ENCODE results near the gene RNASEH2A. TPM values are rescaled to one million over a fixed set of nuclear protein-coding genes. Genes with fewer than 3 reads are reported as not detected.

RNASEH2A gene
- total and polyA plus RNA-seq, 2 of the 13 experiments (the other 11 are each of a cell fraction or from before 2014, with no cell fraction given), result 25.1 to 35.8 TPM

GRCh38 chr19:12801466-12802266 is 4.7 kb upstream of the RNASEH2A start, which contains the start of the genes PRDX2 and THSD8 (continued):
- peak; percentile 20; the same call in 1 of the 2 replicates for TF ChIP-seq ZNF678 (CRISPR knock-in tag; IDR thresholded peaks at IDR 0.05)
- TF ChIP-seq ATF3 (CRISPR knock-in tag; IDR thresholded peaks at IDR 0.05), result 0 out of 2 replicates have a peak, but pooled peaks have one; percentile 6
- no peak for TF ChIP-seq ZNF382 (CRISPR knock-in tag; IDR thresholded peaks at IDR 0.05; ENCODE audit: borderline replicate concordance)
- TF ChIP-seq SATB2 (CRISPR knock-in tag; IDR thresholded peaks at IDR 0.05), result peak; percentile 59; the same call in 1 of the 2 replicates
- peak; percentile 91 for TF ChIP-seq FOXC1 (CRISPR knock-in tag; IDR thresholded peaks at IDR 0.05; ENCODE audit: borderline replicate concordance)
- no peak for TF ChIP-seq SMARCC2 (IDR thresholded peaks at IDR 0.05)
- TF ChIP-seq TARDBP (CRISPR knock-in tag; IDR thresholded peaks at IDR 0.05), result no peak; the same call in 1 of the 2 replicates
- TF ChIP-seq MED8 (CRISPR knock-in tag; IDR thresholded peaks at IDR 0.05; ENCODE audit: insufficient replicate concordance), result no peak
- peak; percentile 36 for TF ChIP-seq XRCC5 (optimal IDR thresholded peaks at IDR 0.05; ENCODE audit: low read length)
- TF ChIP-seq KMT2A (CRISPR knock-in tag; IDR thresholded peaks at IDR 0.05), result peak; percentile 77; the same call in 1 of the 2 replicates
- TF ChIP-seq EHMT2 (IDR thresholded peaks at IDR 0.05; ENCODE audit: borderline replicate concordance, low read depth, low read length), result no peak
- TF ChIP-seq ATF6 (CRISPR knock-in tag; conservative IDR thresholded peaks at IDR 0.05), result no peak
- TF ChIP-seq REPIN1 (CRISPR knock-in tag; IDR thresholded peaks at IDR 0.05; ENCODE audit: borderline replicate concordance, low read depth), result no peak; the same call in 1 of the 2 replicates
- TF ChIP-seq SETDB1 (CRISPR knock-in tag; IDR thresholded peaks at IDR 0.05; ENCODE audit: borderline replicate concordance), result no peak
- no peak for TF ChIP-seq NPAS2 (CRISPR knock-in tag; IDR thresholded peaks at IDR 0.05; ENCODE audit: borderline replicate concordance)
- TF ChIP-seq PITX1 (CRISPR knock-in tag; IDR thresholded peaks at IDR 0.05), result peak; percentile 36; the same call in 1 of the 2 replicates
- TF ChIP-seq NFE2 (CRISPR knock-in tag; IDR thresholded peaks at IDR 0.05), result no peak
- no peak for TF ChIP-seq HHEX (CRISPR knock-in tag; IDR thresholded peaks at IDR 0.05)
- no peak for TF ChIP-seq ZNF263 (CRISPR knock-in tag; IDR thresholded peaks at IDR 0.05)
- peak; percentile 20; the same call in 1 of the 2 replicates for TF ChIP-seq ZNF292 (CRISPR knock-in tag; IDR thresholded peaks at IDR 0.05; ENCODE audit: borderline replicate concordance, low read depth)
- 0 out of 2 replicates have a peak, but pooled peaks have one; percentile 23 for TF ChIP-seq MYNN (CRISPR knock-in tag; IDR thresholded peaks at IDR 0.05; ENCODE audit: low read depth)
- TF ChIP-seq POLR2AphosphoS2 (IDR thresholded peaks at IDR 0.05; ENCODE audit: low read depth, low read length), result no peak
- TF ChIP-seq ZFX (CRISPR knock-in tag; IDR thresholded peaks at IDR 0.05; ENCODE audit: low read depth), result peak; percentile 99
- TF ChIP-seq MTA3 (CRISPR knock-in tag; IDR thresholded peaks at IDR 0.05), result no peak
- TF ChIP-seq GLMP (CRISPR knock-in tag; IDR thresholded peaks at IDR 0.05; ENCODE audit: borderline replicate concordance), result no peak
- TF ChIP-seq NFKB2 (CRISPR knock-in tag; IDR thresholded peaks at IDR 0.05; ENCODE audit: borderline replicate concordance), result peak; percentile 74; the same call in 1 of the 2 replicates
